ENCODE results near the gene SYNGAP1. TPM values are rescaled to one million over a fixed set of nuclear protein-coding genes. Genes with fewer than 3 reads are reported as not detected.

Gene SYNGAP1
- total and polyA plus RNA-seq, 2 of the 8 experiments (the other 6 are each of a cell fraction or from before 2014, with no cell fraction given), result 31.0 to 101 TPM

DNA sequence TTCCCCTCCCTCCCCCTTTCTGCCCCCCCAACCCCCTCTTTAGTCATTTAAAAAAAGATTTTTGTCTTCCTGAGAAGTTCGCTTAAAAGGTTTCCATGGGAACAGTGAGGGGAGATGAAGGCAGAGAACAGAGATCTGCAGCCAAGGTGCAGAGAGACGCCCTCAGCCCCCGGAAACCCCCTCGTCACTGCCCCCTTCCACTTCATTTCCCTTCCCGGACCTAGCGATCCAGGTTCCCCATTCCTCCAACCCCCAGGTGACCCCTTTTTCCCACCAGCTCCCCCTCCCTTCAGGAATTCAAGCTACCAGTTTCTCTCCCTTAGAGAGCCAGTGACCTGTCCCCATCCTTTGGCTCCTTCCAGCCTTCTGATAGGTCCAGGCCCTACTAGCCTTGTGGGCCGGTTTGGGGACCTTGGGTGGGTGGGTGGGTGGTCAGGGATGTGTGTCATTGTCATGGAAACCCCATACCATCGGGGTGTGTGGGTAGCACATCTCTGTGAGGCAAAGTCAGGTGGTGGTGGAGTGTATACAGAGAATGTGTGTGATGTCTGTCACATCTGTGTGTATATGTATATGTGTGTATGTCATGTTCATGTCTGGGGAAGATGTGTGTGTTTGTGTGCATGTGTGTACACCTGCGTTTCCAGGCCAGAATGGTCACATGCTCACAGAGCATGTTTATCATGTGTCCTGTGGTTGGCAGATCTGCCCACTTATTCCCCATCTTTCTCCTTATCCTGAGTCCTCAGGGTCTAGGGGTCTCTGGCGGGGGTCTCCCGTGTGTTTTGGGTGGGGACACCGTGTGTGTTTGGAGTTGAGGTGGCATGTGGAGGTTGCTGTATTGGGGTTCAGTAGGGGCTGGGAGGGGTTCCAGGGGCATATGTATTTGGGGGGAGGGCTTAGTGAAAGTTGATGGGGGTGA lies 7.0 kb downstream of the SYNGAP1 start:
- ChIA-PET POLR2A (ENCODE audit: partially characterized antibody) (interaction anchor here (0.6 to 3.6 kb wide), 13 partner anchors 8 to 331 kb away, joined by 3 to 23 read pairs (median 5); partner anchors contain the start of genes CUTA, PHF1 and ZBTB9), CTCF (ENCODE audit: partially characterized antibody) (interaction anchor here (1.0 to 4.4 kb wide), 11 partner anchors 11 to 179 kb away, joined by 3 to 37 read pairs (median 4); partner anchors contain the start of gene CUTA)
- Histone ChIP-seq H3K56ac (replicated peaks; ENCODE audit: insufficient read length, low read depth, low read length) (no peak overlapping the region), H2BK120ac (replicated peaks; ENCODE audit: low read depth, low read length) (no peak overlapping the region), H3K18ac (ENCODE audit: extremely low read depth, low read length) (no peak overlapping the region), H4K20me1 (replicated peaks in 1 of 2; ENCODE audit: control insufficient read depth in 1 of 2, insufficient read depth in 2 of 2, low read length in 2 of 2) (peaks cover 0 to 9% of the 10 kb centered on the region in 2 experiments), H4K5ac (ENCODE audit: insufficient read length, low read depth, low read length) (no peak overlapping the region), H4K91ac (replicated peaks; ENCODE audit: insufficient read length, low read length) (peak overlapping the region; percentile 59), H3K9ac (replicated peaks in 1 of 4; ENCODE audit: extremely low read depth in 1 of 4, low read depth in 3 of 4, low read length in 3 of 4) (no peak overlapping the region), H3K4me1 (replicated peaks in 1 of 4; ENCODE audit: control insufficient read depth in 3 of 4, insufficient read depth in 4 of 4, low read length in 3 of 4) (peaks cover 11 to 43% (median 19%) of the 10 kb centered on the region in 4 experiments), H3K4ac (replicated peaks; ENCODE audit: insufficient read length, low read depth, low read length) (no peak overlapping the region), H2BK20ac (ENCODE audit: low read length) (no peak overlapping the region), H3K27ac (ENCODE audit: low read depth, low read length) (no peak overlapping the region; the same call in 1 of the 2 replicates), H3K14ac (ENCODE audit: insufficient read length) (no peak overlapping the region), H3K23me2 (ENCODE audit: low read depth, low read length) (peaks cover 26% of the 10 kb centered on the region), H3K9me3 (ENCODE audit: insufficient read depth in 2 of 2, low read depth in 1 of 2, low read length in 1 of 2) (no peaks in the 10 kb centered on the region), H2BK12ac (ENCODE audit: low read depth, low read length) (peak overlapping the region; percentile 62; the same call in 1 of the 2 replicates), H3K79me1 (ENCODE audit: low read depth, low read length) (peaks cover 14% of the 10 kb centered on the region), H2AK5ac (ENCODE audit: low read depth, low read length) (peak overlapping the region; percentile 94), H2BK5ac (ENCODE audit: low read depth, low read length) (0 out of 2 replicates have a peak overlapping the region, but pooled peaks have one; percentile 30), H3K4me2 (ENCODE audit: insufficient read depth in 1 of 2, low read depth in 2 of 2, low read length in 2 of 2) (peak overlapping the region; percentile 83 to 87), H3K4me3 (ENCODE audit: extremely low read depth in 1 of 4, insufficient read depth in 2 of 4, low read depth in 3 of 4, low read length in 4 of 4) (peak overlapping the region; percentile 47 to 77 (median 58); a peak in 7 of 8 replicates), H3K79me2 (ENCODE audit: control insufficient read depth in 1 of 2, insufficient read depth in 2 of 2, low read length in 2 of 2) (peaks cover 13 to 67% of the 10 kb centered on the region in 2 experiments), H3K23ac (ENCODE audit: insufficient read length) (no peak overlapping the region), H3K27me3 (replicated peaks in 1 of 4; ENCODE audit: control insufficient read depth in 3 of 4, extremely low read depth in 1 of 4, insufficient read depth in 3 of 4, low read length in 3 of 4) (no peaks in the 10 kb centered on the region), H4K8ac (ENCODE audit: extremely low read depth, insufficient read depth, low read length) (no peak overlapping the region), H3K36me3 (ENCODE audit: control insufficient read depth in 2 of 4, insufficient read depth in 4 of 4, low read length in 3 of 4) (peaks cover 0 to 11% (median 8%) of the 10 kb centered on the region in 4 experiments; a peak in 5 of 8 replicates), H2AFZ (ENCODE audit: low read length) (no peak overlapping the region), H2BK15ac (ENCODE audit: low read length) (peak overlapping the region; percentile 46; the same call in 1 of the 2 replicates)
- FAIRE-seq (no peak), DNase-seq (ENCODE audit: low read depth in 1 of 2, low spot score in 2 of 2) (no peak)
- 22% methylated on average over 8 of the region's 12 CpGs; no CpG with 5 or more reads in 1 of the 2 experiments for WGBS, 2 experiments (ENCODE audit: extremely low coverage in 1 of 2, insufficient coverage in 1 of 2, insufficient read length in 1 of 2, insufficient replicate concordance in 2 of 2, low coverage in 1 of 2, low lambda C conversion rate in 2 of 2, missing lambda C conversion rate in 1 of 2)
- TF ChIP-seq CEBPB (IDR thresholded peaks at IDR 0.05; ENCODE audit: low read depth, low read length) (no peak), TEAD4 (IDR thresholded peaks at IDR 0.05; ENCODE audit: low read depth, low read length) (no peak), HDAC6 (IDR thresholded peaks at IDR 0.05; ENCODE audit: low read depth, low read length) (no peak), MAFK (IDR thresholded peaks at IDR 0.05; ENCODE audit: low read depth, low read length) (no peak), EP300 (IDR thresholded peaks at IDR 0.05; ENCODE audit: borderline replicate concordance in 1 of 2, low read depth in 2 of 2, low read length in 2 of 2) (no peak)
- TF ChIP-seq, protein P1, sequence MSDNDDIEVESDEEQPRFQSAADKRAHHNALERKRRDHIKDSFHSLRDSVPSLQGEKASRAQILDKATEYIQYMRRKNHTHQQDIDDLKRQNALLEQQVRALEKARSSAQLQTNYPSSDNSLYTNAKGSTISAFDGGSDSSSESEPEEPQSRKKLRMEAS (IDR thresholded peaks at IDR 0.05), result no peak
